ENCODE results near the gene CUTA. TPM values are rescaled to one million over a fixed set of nuclear protein-coding genes. Genes with fewer than 3 reads are reported as not detected.

The CUTA gene
- total RNA-seq, 8 experiments from 2014 or later = 196 to 327 (median 271) TPM

- peak; percentile 63 to 83 (median 65) for ATAC-seq (replicated peaks in 6 of 8)
- 0% methylated on average over 1 to 2 of the region's 43 CpGs; no CpG with 5 or more reads in 7 of the 10 experiments for WGBS, 10 experiments
- in situ Hi-C loops (cut with MboI; ENCODE audit: low pct_unique_long_range_greater_than_20kb in 2 of 9, low sequenced_read_pairs in 9 of 9, unreplicated experiment in 9 of 9) = no loop called here
- H3K4me3 ChIP-seq = peak overlapping the region; percentile 46 to 94 (median 54)
- peak overlapping the region; percentile 87 to 90 for H3K27ac ChIP-seq
- peaks cover 40 to 62% of the 10 kb centered on the region in 2 donors for H3K4me1 ChIP-seq (replicated peaks in 1 of 2)
These were observed 8.0 kb upstream of the CUTA start for GRCh38 chr6:33425668-33426577.

GRCh38 chr6:33424855-33425667 lies 7.2 kb upstream of the CUTA start:
- 0 to 83% (median 38%) methylated on average over 2 to 5 of the region's 12 CpGs; no CpG with 5 or more reads in 2 of the 10 experiments for WGBS, 10 experiments
- peak in 6 of 8 experiments; percentile 0 to 7 (median 3) for ATAC-seq (replicated peaks in 6 of 8)
- Histone ChIP-seq H3K4me1 (replicated peaks in 1 of 2) (peaks cover 33 to 55% of the 10 kb centered on the region in 2 donors), H3K27ac (peak overlapping the region; percentile 87 to 90), H3K4me3 (peak overlapping the region; percentile 46 to 94 (median 54))
- in situ Hi-C loops (cut with MboI; ENCODE audit: low pct_unique_long_range_greater_than_20kb in 2 of 9, low sequenced_read_pairs in 9 of 9, unreplicated experiment in 9 of 9) = no loop called here

- 94 to 100% (median 100%) methylated on average over 1 to 2 of the region's 2 CpGs; no CpG with 5 or more reads in 4 of the 10 experiments for WGBS, 10 experiments
These were observed 5.9 kb upstream of the CUTA start for GRCh38 chr6:33423777-33424176.

GRCh38 chr6:33421344-33421643 lies 3.4 kb upstream of the CUTA start:
- WGBS, 10 experiments = 63 to 100% (median 83%) methylated on average over 1 to 2 of the region's 2 CpGs; no CpG with 5 or more reads in 5 of the 10 experiments
- Histone ChIP-seq H3K4me1 (replicated peaks in 1 of 2) (peaks cover 43 to 45% of the 10 kb centered on the region in 2 donors), H3K27ac (no peak overlapping the region), H3K4me3 (peak overlapping the region; percentile 35 to 55 (median 48))
- ATAC-seq (replicated peaks in 6 of 8) = no peak
- in situ Hi-C loops (cut with MboI; ENCODE audit: low pct_unique_long_range_greater_than_20kb in 2 of 9, low sequenced_read_pairs in 9 of 9, unreplicated experiment in 9 of 9) = no loop called here

More at GRCh38 chr6:33423777-33424176, 5.9 kb upstream of the CUTA start:
- in situ Hi-C loops (cut with MboI; ENCODE audit: low pct_unique_long_range_greater_than_20kb in 2 of 9, low sequenced_read_pairs in 9 of 9, unreplicated experiment in 9 of 9) = no loop called here
- H3K4me1 ChIP-seq (replicated peaks in 1 of 2) = peaks cover 35 to 53% of the 10 kb centered on the region in 2 donors
- H3K4me3 ChIP-seq = no peak overlapping the region
- no peak overlapping the region for H3K27ac ChIP-seq
- no peak for ATAC-seq (replicated peaks in 6 of 8)

GRCh38 chr6:33420491-33421343 lies 2.8 kb upstream of the CUTA start:
- no peak for ATAC-seq (replicated peaks in 6 of 8)
- Histone ChIP-seq H3K4me1 (replicated peaks in 1 of 2) (peaks cover 45 to 49% of the 10 kb centered on the region in 2 donors), H3K27ac (peak overlapping the region; percentile 95 to 96), H3K4me3 (peak overlapping the region; percentile 35 to 55 (median 48))
- in situ Hi-C loops (cut with MboI; ENCODE audit: low pct_unique_long_range_greater_than_20kb in 2 of 9, low sequenced_read_pairs in 9 of 9, unreplicated experiment in 9 of 9) = no loop called here
- 44 to 100% (median 73%) methylated on average over 1 to 4 of the region's 6 CpGs; no CpG with 5 or more reads in 4 of the 10 experiments for WGBS, 10 experiments

GRCh38 chr6:33419580-33420490 lies 1.9 kb upstream of the CUTA start, which contains the start of gene SYNGAP1:
Gene SYNGAP1, plus strand, starts transcription at chr6:33420065. Its CDS starts 200 bp downstream, at chr6:33420265.
- ATAC-seq (replicated peaks in 6 of 8) = no peak
- WGBS, 10 experiments = 0% methylated on average over 1 of the region's 22 CpGs; no CpG with 5 or more reads in 6 of the 10 experiments

GRCh38 chr6:33418690-33419291 lies 884 bp upstream of the CUTA start:
- H3K27ac ChIP-seq = peak overlapping the region; percentile 95 to 96
- H3K4me1 ChIP-seq (replicated peaks in 1 of 2) = peaks cover 34% of the 10 kb centered on the region in 2 donors
- in situ Hi-C loops (cut with MboI; ENCODE audit: low pct_unique_long_range_greater_than_20kb in 2 of 9, low sequenced_read_pairs in 9 of 9, unreplicated experiment in 9 of 9) = no loop called here
- peak overlapping the region; percentile 31 to 63 (median 40) for H3K4me3 ChIP-seq
- 0 to 92% (median 0%) methylated on average over 1 to 6 of the region's 8 CpGs; no CpG with 5 or more reads in 1 of the 10 experiments for WGBS, 10 experiments
- peak in 3 of 8 experiments; percentile 1 to 11 (median 2) for ATAC-seq (replicated peaks in 6 of 8)

More at GRCh38 chr6:33419580-33420490, 1.9 kb upstream of the CUTA start, which contains the start of gene SYNGAP1:
- Histone ChIP-seq H3K4me1 (replicated peaks in 1 of 2) (peaks cover 41 to 42% of the 10 kb centered on the region in 2 donors), H3K27ac (peak within 1 kb of the TSS; percentile 95 to 96), H3K4me3 (peak within 1 kb of the TSS; percentile 35 to 63 (median 48))
- in situ Hi-C loops (cut with MboI; ENCODE audit: low pct_unique_long_range_greater_than_20kb in 2 of 9, low sequenced_read_pairs in 9 of 9, unreplicated experiment in 9 of 9) = no loop called here

GRCh38 chr6:33417128-33417902 lies 592 bp downstream of the CUTA start:
- Histone ChIP-seq H3K27ac (peak overlapping the region; percentile 74 to 87), H3K4me1 (replicated peaks in 1 of 2) (peaks cover 34% of the 10 kb centered on the region in 2 donors), H3K4me3 (peak overlapping the region; percentile 54 to 67 (median 60))
- in situ Hi-C loops (cut with MboI; ENCODE audit: low pct_unique_long_range_greater_than_20kb in 2 of 9, low sequenced_read_pairs in 9 of 9, unreplicated experiment in 9 of 9) = no loop called here
- 0 to 20% (median 3%) methylated on average over 2 to 17 of the region's 25 CpGs; no CpG with 5 or more reads in 5 of the 10 experiments for WGBS, 10 experiments
- ATAC-seq (replicated peaks in 6 of 8) = peak in 2 of 8 experiments; percentile 6 to 7

- ATAC-seq (replicated peaks in 6 of 8) = no peak
- H3K27ac ChIP-seq = peak overlapping the region; percentile 74 to 87
- 28 to 90% (median 52%) methylated on average over 2 to 10 of the region's 12 CpGs for WGBS, 10 experiments
- in situ Hi-C loops (cut with MboI; ENCODE audit: low pct_unique_long_range_greater_than_20kb in 2 of 9, low sequenced_read_pairs in 9 of 9, unreplicated experiment in 9 of 9) = no loop called here
- peak overlapping the region; percentile 54 to 67 (median 60) for H3K4me3 ChIP-seq
- H3K4me1 ChIP-seq (replicated peaks in 1 of 2) = peaks cover 37 to 39% of the 10 kb centered on the region in 2 donors
These were observed 1.4 kb downstream of the CUTA start for GRCh38 chr6:33416386-33417127.

- WGBS, 10 experiments = 50 to 100% (median 90%) methylated on average over 1 to 3 of the region's 9 CpGs; no CpG with 5 or more reads in 4 of the 10 experiments
- ATAC-seq (replicated peaks in 6 of 8) = no peak
- in situ Hi-C loops (cut with MboI; ENCODE audit: low pct_unique_long_range_greater_than_20kb in 2 of 9, low sequenced_read_pairs in 9 of 9, unreplicated experiment in 9 of 9) = no loop called here
- Histone ChIP-seq H3K27ac (no peak overlapping the region), H3K4me3 (peak overlapping the region in 2 of 5 donors; percentile 58 to 60), H3K4me1 (replicated peaks in 1 of 2) (peaks cover 34% of the 10 kb centered on the region in 2 donors)
These were observed 2.1 kb downstream of the CUTA start for GRCh38 chr6:33415831-33416230.
